GM19035 (cell line): ENCODE results near the gene EWSR1.

Source experiments
- ATAC-seq: cut with Tn5 transposase; IDR thresholded peaks from one replicate; pipeline ENCODE4 v1.9.1; 2021; ENCODE audit not compliant: unreplicated experiment

Gene EWSR1

GRCh38 chr22:29315286-29316140 lies 47.4 kb downstream of the EWSR1 start, which contains the start of gene RASL10A:
RASL10A (minus strand) TSS chr22:29315697; CDS start chr22:29315246, 451 bp downstream.
- ATAC-seq = no peak

DNA sequence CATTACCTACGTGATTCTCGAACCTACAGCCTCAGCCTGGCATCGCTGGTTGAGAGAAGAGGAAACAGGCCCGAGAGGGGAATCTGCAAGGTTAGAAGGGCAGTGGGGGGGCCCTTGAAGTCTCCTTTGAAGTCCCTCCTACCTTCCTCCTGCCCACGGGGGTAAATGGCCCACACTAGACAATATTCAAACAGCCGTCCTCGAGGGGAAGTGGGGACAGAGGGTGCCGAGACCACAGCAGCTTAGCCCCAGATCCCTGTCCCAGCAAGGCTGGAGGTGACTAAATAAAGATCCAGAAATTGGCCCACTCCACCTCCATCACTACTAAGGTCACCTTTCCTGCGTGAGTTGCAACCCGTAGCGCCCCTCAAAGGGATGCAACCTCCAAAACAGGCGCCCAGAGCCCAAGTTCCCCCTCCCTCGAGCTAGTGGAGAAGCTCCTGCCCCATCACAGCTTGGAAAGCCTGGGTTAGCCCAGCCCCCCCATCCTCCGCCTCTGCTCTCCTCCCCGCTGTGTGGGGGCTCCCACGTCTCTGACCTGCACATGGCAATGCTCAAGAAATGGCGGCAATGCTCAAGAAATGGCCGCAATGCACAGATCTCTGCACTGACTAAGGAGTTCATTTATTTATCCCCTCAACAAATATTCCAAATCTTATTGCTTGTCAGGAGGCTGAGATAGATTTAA lies 48.2 kb downstream of the EWSR1 start:
- ATAC-seq = no peak

GRCh38 chr22:29317827-29318454 lies 49.9 kb downstream of the EWSR1 start:
- no peak for ATAC-seq

- ATAC-seq = no peak
These were observed 51.0 kb downstream of the EWSR1 start for GRCh38 chr22:29319072-29319471.

DNA sequence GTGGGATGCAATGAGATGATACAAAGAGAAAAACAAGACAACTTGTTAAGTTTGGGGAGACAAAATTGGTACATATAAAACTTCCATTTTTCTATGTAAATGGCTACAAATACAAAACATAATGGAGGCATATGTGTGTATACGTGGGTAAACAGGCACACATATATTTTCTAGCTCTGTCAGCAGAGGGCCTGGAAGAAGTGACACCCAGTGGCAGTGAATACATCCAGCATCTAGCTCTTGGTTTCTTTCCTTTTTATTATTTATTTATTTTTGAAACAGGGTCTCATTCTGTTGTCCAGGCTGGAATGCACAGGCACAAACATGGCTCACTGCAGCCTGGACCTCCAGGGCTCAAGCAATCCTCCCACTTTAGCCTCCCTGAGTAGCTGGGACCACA lies 52.5 kb downstream of the EWSR1 start:
- no peak for ATAC-seq

GRCh38 chr22:29323641-29324040 lies 55.6 kb downstream of the EWSR1 start:
- no peak for ATAC-seq

DNA sequence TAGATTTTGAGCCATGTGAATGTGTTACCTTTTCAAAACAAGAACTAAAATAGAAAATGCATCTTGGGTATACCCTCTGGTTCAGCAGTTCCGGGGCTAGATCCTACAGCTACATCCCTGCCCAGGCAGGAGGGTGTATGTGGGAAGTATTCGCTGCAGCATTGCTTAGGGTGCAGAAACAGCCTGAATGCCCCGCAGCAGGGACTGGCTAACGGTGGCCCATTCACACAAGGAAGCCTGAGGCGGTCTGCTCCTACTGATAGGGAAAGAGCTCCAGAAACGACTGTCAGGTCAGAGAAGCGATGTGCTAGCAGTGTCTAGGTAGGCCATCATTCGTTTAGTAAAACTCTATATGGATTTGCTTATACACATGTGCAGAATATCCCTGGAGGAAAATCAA lies 57.3 kb downstream of the EWSR1 start:
- no peak for ATAC-seq

GRCh38 chr22:29325785-29326315 lies 57.8 kb downstream of the EWSR1 start:
- ATAC-seq = no peak

DNA sequence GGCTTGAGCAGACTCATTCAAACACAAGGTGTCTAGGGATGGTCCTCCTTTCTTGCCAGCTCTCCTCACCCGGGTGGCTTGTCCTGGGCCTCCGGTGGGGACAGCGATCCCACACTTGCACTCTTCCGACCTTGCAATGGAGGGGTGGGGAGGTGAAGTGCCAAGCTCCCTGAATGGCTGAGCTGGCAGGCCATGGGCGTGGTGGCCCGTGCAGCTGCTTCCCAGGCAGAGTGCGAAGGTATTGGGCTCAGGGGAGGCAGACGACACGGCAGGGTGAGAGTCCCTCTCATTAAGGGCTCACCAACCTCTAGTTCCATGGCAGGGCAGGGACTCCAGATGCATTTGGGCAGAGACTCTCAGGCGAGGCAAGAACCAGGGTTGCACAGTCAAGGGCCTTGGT lies 58.4 kb downstream of the EWSR1 start:
- no peak for ATAC-seq

GRCh38 chr22:29327089-29327764 lies 59.2 kb downstream of the EWSR1 start:
- no peak for ATAC-seq

DNA sequence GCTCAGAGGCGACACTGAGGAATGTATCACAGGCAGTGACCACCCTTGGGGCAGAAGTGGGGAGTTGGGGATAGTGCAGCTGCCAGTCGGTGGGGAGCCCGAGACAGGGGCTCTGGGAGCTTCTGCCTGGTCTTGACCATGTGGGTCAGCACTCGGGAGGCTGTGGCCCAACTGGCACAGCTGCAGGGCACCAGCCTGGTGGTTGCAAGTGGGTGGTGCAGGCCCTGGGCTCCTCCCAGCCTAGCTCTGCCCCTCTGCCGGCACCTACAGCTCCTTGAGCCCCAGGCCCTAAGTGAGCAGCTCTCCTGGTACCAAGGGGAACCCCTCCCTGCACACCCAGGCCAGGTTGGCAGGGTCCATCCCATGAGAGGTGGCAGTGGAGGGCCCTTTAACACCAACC lies 60.0 kb downstream of the EWSR1 start:
- ATAC-seq = no peak

GRCh38 chr22:29328566-29329500 lies 60.8 kb downstream of the EWSR1 start:
- ATAC-seq = no peak

GRCh38 chr22:29329581-29329980 lies 61.5 kb downstream of the EWSR1 start:
- ATAC-seq = no peak

GRCh38 chr22:29330291-29330690 lies 62.2 kb downstream of the EWSR1 start:
- ATAC-seq = no peak

GRCh38 chr22:29330753-29331152 lies 62.7 kb downstream of the EWSR1 start:
- ATAC-seq = no peak

DNA sequence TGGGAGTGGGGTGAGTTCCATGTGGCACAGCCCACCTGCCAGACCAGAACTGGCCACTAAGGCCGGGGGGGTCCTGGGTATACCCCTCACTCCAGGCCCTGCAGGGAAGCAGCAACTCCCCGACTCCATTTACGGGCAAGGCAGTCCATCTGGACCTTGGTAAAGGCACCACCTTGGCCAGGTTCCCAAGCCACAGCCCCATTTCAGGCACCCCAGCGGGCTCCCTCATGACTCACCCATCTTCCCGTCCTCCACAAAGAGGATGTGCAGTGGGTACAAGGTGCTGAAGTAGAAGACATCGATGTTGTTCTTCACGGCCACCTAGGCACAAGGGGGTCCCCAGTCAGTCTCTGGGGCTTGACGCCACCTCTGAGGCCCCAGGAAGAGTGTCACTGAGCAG lies 63.1 kb downstream of the EWSR1 start:
- ATAC-seq = no peak

GRCh38 chr22:29331658-29332300 lies 63.7 kb downstream of the EWSR1 start:
- ATAC-seq = no peak

DNA sequence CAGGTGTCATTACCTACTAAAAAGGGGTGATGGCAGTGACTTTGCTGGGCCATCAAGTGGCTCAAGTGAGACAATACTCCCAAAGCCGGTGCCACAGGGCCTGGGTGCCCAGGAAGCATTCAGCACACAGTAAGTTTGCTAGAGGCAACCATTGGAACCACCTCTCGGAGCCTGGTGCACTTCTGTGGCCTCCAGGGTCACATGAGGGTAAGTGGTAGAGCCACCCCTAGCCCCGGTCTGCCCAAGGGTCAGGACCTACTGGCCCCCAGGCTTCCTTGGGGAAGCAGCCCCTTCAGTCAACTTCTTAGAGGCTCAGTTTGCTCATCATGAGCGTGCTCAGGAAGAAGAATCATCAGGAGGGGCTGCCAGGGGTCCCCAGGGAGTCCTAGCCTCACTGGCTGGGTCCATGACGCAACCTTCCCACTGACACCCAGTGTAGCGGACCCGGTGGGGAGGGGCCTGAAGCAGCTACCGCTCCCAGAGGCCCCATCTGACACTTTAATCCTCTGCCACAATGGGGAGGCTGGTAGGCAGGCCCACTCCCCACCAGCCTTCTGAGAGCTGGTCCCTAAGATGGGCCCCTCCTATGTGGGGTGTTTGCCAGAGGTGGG lies 64.9 kb downstream of the EWSR1 start:
- ATAC-seq = no peak

- ATAC-seq = no peak
These were observed 66.1 kb downstream of the EWSR1 start for GRCh38 chr22:29334148-29334547.
